Activated CD4-positive, alpha-beta T cell treated with anti-CD3 and anti-CD28 coated beads, Interleukin-2, Interleukin-6, amounts not matched to agents 100 ng/mL and 50 ng/mL, durations not matched to agents 16 hours and 8 hours (primary cell): ENCODE results near the gene NAT14.
"Not testable (repeated sequence)": the region's sequence is repeated elsewhere in the genome, so short reads cannot be mapped to it uniquely, and the experiment has no call there.

ENCODE experiments used
- DNase-seq: peaks from one replicate; pipeline ENCODE4 v3.0.0-alpha.2; 2020

The NAT14 gene

DNA sequence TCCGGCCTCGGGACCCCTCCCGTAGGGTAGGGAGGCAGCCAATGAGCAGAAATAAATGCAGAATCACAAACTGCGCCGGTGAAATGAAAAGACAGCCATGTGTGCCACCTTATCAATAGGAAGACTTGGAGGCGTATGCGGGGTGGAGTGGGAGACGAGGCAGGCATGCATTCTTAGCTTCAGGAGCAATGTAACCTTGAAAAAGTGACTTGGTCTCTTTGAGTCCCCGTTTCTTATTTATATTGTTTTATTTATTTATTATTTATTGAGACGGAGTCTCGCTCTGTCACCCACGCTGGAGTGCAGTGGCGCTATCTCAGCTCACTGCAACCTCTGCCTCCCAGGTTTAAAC, 19.2 kb downstream of the NAT14 start:
- DNase-seq = no peak

DNA sequence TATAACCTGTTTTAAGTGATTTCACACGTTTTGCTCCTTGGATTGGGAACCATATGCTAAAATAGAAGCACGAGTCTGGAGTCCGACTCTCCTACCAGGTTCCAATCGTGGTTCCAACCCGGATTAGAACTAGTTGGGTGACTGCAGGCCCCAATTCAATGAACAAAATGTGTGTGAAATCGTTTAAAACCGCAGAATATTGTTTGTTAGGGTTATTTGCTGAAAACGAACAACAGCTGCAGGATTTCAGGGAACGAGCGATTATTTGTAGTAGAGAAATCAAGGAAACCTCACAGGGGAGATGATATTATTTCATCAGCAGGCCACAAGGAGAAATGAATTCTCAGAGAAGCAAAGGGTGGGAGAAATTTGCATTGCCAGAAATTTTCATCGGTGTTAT, 20.0 kb downstream of the NAT14 start:
- DNase-seq = no peak

DNA sequence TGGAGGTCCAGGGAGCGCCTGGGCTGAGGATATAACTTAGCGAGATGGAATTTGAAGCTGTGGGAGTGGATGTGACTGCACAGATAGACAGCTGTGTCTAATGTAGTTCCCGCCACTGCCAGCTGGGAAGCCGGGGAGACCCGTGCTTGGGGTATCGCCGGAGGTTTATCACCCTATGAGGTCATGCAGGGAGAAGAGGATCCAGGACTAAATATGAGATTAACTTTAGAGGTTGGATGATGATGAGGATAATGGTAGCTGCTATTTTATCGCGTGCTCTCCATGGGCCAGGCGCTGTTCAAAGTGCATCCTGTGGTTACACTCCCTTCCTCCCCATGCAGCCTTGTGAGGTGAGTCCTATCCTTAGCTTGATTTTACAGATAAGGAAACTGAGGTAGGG, 23.1 kb downstream of the NAT14 start:
- no peak for DNase-seq

DNA sequence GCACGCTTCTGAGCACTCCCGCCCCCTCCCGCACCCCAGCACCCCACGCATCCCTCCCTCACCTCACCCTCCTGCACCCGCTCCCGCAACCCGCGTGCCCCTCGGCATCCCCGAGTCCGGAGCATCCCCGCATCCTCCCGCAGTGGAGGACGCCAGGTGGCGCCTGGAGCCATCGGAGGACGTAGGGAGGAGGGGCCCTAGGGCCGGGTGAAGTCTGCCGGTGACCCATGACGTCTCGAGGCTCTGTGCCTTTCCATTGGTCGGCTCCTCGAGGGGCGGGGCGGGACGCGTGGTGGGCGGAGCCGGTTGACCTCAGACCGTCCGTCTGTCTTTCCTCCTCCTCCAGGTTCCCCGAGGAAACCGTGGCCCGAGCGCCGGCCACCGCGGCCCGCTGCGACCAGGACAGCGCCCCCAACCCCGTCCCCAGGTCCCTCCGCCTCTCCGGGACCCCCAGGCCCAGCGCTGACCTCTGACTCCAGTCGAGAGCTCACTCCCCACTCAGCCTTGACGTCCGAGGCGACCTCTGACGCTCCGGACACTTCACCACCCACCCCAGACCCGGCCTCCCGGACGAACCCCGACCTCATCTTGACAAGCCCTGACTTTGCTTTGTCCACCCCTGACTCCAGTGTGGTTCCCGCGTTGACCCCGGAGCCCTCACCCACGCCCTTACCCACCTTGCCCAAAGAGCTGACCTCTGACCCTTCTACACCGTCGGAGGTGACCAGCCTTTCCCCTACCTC, 32.1 kb downstream of the NAT14 start:
- peak; percentile 95 for DNase-seq

DNA sequence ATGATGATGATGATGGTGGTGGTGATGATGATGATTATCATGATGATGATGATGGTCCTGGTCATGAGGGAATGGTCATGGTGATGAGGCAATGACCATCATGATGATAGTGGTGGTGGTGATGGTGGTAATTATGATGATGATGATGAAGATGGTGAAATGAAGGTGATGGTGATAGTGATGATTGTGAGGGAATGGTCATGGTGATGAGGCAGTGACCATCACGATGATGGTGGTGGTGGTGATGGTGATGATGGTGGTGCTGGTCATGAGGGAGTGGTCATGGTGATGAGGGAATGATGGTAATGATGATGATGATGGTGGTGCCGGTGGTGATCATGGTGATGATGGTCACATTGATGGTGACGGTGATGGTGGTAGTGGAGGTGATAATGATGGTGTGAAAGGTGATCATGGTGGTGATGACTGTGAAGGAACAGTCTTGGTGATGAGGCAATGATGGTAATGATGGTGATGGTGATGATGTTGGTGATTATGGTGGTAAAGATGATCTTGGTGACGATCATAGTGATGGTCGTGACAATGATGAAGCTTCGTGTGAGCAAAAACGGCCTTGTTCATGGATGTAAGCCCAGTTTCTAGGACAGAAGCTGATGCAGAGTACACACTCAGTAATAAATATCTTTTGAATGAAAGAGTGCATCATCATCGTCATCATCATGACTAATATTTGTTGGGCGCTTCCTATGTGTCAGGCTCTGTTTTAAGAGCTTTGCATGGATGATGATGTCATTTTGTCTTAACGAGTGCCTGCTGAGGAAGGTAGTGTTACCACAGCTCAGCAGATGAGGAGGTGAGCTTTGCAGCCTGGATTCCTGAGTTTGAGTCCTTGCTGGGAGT, 34.7 kb downstream of the NAT14 start:
- no peak for DNase-seq

DNA sequence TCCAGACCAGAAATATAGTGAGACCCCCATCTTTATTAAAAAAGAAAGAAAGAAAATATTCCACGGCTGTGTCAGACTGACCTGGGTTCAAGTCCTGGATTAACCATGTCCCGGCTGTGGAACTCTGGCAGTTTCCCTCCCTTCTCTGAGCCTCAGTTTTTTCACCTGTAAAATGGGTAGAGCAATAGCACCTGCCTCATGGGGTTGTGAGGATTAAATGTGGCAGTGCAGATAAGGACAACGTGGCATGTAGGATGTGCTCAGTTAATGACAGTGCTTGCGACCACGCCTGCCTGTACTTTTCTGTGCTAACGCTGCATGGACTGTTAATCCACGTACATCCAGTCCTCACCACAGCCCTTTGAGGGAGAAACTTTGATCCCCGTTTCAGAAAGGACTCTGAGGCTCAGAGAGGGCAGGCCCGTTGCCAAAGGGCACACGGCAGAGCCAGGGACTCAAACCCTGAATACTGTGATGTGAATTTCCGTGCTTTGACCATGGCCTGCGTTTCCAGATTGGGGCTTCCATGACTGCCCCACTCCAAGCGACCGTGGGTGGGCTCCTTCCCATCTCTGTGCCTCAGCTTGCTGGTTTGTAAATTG, 35.8 kb downstream of the NAT14 start:
- DNase-seq = no peak

DNA sequence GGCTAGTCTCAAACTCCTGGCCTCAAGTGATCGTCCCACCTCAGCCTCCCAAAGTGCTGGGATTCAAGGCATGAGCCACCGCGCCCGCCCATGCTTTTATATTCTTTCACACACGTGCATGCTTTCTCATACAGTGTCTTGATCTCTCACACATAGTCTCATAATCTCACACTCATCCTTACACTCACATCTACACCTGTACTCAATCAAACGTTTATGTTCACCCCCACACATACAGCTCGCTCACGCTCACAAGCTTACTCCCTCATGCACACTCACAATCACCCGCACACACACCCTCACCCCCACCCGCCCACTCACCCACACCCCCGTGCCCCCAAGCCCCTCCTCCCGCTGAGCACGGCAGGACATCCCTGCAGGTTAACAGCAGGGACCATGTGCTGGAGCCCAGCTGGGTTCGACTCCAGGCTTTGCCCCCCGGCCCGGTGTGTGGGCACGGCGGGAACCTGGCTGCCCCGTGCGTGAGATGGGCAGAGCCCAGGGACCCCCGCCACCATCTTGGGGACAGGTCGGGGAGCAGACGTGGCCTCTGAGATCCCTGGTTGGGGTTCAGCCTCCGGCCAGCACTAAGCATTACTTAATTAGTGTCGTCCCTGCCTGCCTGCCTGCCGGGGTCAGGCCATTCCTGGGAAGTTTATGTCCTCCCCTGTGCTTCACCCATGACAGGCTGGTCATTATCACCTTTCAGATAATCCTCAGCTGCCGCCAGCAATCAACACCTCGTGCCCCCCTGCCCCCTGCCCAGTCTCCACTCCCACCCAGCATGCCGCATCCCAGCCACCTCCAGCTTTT, 40.5 kb downstream of the NAT14 start:
- DNase-seq = no peak

DNA sequence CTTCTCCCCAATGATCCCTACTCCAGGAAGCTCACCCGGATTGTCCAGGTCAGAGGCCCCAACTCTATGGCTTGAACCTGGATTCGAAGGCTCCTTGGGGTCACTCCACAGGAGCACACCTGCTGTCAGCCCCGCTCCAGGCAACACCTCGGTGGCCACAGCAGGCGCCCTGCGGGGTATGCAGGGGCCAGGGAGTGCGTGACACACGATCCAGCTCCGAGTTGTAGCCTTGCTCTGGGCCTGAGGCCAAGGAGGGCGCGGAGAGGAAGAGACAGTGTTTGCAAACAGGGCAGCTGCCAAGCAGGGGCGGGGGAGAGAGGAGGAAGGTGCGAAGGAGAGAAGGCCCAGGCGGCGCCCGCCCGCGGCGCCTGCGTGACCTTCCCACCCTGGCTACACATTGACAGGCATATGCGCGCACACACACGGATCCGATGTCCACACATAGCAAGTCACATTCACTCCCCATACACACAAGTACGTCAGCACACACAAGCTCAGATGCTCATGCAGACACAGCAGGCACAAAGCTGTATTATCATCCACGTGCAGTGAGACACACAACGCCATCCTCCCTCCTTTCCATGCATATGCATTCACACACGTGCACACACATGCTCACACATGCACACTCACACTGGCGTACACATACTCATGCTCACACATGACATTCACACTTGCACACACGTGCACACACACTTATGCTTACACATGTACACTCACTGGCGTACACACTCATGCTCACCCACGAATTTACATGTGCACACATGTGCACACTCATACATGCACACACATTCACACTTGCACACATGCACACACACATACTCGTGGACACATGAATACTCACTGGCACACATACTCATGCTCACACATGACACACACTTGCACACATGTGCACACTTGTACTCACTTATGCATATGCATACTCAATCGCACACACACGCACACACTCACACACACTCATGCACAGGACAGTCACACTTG, 41.5 kb downstream of the NAT14 start:
- DNase-seq = no peak

DNA sequence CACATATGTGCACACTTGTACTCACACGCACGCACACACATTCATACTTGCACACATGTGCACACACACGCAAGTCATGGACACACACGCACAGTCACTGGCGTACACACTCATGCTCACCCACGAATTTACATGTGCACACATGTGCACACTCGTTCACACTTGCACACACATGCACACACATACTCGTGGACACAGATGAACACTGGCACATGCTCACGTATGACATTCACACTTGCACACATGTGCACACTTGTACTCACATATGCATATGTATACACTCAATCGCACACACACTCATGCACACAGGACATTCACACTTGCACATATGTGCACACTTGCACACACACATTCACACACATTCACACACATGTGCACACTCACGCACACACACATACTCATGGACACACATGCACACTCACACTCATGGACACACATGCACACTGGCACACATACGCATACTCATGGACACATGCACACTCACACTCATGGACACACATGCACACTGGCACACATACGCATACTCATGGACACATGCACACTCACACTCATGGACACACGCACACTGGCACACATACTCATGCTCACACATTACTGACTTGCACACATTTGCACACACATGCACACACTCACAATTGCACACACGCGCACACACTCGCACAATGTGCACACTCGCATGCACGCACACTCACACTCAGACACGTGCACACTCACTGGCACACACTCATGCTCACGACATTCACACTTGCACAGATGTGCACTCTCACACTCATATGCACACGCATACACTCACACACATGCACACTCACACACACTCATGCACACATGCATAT, 42.4 kb downstream of the NAT14 start:
- DNase-seq = no peak

DNA sequence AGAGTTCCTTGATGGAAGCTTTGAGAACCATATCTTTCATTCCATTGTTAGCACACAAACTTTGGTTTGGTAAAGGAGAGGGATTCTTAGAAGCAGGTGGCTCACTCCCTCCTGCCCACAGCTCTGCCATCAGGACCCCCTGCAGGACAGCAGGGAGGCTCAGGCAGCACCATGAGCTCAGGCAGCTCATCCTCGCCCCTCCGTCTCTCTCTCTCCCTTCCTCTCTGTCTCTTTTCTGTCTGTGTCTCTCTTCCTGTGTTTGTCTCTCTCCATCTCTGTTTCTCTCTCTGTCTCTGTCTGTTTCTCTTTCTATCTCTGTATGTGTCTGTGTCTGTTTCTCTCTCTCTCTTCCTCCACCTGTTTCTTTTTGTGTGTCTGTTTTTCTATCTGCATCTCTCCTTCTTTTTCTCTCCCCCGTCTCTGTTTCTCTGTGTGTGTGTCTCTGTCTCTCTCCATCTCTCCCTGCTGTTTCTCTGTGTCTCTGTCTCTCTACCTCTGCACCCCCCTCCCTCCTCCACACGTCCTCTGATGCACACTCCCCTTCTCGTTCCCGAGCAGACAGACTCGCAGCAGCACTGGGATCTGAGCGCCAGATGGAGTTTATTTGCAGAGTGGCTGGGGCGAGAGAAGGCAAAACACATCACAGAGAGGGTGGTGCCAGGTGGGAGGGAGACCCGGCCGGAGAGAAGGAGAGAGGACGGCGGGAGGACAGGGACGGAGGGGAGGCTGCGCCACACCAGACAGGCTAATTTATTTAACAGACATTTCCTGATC, 43.2 kb downstream of the NAT14 start:
- no peak for DNase-seq

DNA sequence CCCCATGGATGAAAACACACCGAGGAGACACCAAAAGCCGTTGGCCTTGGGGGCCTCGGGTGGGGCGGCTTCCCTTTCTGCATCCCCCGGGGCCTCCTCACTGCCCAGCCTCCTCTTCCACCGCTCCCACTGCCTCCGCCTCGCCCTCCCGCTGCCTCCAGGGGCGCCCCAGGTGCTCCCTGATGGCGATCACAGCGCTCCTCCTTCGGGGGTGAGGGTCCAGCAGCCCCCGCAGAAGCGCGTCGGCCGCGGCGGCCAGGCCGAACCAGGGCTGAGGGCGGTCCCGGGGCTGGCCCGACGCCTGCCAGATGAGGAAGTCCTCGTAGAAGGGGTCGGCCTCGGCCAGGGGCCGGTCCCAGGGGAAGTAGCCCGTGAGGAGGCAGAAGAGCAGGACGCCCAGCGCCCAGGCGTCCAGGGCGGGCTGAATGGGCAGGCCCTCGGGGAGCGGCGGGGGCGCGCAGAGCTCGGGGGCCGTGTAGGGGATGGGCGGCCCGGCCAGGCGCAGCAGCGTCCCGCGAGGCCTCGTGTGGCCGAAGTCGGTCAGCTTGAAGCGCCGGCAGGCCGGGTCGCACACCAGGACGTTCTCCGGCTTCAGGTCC, 44.7 kb downstream of the NAT14 start:
- DNase-seq = no peak

DNA sequence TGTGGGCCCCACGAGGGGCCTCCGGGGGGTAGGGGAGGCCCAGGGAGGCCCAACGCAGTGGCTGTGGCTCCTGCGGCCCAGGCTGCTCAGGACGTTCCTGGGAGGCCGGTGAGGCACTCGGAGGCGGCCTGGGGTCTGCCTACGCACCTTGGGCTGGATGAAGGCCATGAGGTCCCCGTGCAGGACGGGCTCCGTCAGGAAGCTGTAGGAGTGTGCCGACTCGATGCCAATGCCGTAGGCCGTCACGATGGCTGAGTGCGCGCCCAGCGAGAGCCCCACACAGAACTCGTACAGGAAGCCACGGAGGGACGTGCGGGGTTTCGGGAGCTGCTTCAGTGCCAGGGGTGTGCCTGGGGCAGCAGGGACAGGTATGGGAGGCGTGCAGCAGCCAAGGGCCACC, 46.0 kb downstream of the NAT14 start:
- no peak for DNase-seq

DNA sequence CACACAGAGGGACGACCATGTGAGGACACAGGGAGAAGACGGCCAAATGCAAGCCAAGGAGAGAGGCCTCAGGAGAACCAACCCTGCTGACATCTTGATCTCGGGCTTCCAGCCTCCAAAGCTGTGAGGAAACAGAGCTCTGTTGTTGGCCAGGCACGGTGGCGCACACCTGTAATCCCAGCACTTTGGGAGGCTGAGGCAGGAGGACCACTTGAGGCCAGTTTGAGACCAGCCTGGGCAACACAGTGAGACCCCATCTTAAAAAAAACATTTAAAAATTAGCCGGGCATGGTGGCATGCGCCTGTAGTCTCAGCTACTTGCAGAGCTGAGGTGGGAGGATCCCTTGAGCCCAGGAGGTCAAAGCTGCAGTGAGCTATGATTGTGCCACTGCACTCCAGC, 49.3 kb downstream of the NAT14 start:
- not testable (repeated sequence) for DNase-seq

DNA sequence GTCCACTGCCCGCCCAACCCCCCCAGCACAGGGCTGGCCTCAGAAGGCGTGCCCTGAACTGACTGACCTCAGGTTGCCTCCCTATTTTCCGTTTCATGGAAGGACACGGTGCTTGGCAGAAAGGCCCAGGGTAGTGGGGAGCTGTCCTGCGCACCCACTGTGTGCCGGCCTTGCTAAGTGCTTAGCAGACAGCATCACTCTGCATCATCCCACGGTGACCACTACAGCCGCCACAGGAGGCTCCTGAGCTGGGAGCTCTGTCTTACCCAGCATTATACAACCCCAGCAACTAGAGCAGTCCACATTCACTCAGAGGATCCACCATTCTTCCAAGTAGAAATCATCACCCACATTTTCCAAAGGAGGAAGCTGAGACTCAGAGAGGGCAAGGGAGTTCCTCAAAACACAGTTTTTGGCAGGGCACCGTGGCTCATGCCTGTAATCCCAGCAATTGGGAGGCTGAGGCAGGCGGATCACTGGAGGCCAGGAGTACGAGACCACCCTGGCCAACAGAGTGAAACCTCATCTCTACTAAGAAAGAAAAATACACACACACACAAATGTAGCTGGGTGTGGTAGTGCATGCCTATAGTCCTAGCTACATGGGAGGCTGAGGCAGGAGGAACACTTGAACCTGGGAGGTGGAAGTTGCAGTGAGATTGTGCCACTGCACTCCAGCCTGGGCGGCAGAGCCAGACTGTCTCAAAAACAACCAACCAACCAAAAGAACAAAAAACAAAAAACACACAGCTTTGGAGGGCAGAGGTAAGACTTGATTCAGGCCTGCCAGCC, 50.4 kb downstream of the NAT14 start:
- no peak for DNase-seq

DNA sequence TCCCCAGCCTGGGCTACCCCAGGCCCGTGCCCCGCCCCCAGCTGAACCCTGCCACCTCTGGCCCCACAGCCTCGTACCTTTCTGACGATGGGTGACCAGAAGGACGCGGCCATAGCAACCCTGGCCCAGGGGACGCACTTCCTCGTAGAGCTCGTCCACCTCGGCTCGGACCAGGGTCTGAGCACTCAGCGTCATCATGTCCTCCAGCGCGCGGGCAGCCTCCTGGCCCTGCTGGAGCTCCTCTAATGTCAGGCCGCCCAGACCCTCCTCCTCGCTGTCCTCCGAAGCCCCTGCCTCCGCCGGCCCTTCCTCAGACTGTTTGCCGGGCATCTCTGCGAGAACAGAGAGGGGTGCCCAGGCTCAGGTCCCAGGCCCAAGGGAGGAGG, 51.0 kb downstream of the NAT14 start:
- DNase-seq = no peak

DNA sequence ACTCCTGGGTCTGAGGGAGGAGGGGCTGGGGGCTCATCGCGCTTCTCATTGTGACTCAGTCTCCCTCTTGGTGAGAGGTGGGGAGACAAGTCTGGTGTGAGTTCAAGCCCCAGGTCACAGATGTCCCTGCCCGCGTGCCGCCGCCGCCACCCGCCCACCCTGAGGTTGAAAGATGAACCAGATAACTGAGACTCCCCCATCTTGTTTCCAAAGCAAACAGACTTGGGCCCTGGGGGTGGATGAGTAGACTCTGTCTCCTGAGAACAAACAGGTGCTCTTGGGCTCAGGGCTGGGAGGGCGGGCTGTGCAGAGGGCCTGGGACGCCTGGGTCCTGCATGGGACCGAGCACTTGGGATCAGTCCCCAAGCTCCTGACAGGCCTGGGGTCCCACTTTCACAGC, 51.4 kb downstream of the NAT14 start:
- DNase-seq = no peak
